K562 (cell line): ENCODE measurements around the gene NOP14. TPM values are rescaled to one million over a fixed set of nuclear protein-coding genes. Genes with fewer than 3 reads are reported as not detected.

Experiments used
- E2F5 ChIP-seq: sonication (generic); formaldehyde crosslinking; IDR thresholded peaks from 2 replicates; pipeline ENCODE4 v1.8.0; 2022; ENCODE audit warnings: mild to moderate bottlenecking, missing genetic modification reagents
- KDM5B ChIP-seq: fragments of 200-600 bp; sonication (generic); IDR thresholded peaks from 2 replicates; pipeline ENCODE4 v1.6.1; 2012; ENCODE audit warnings: low read depth, mild to moderate bottlenecking, moderate library complexity, low read length, control low read depth, inconsistent platforms; ENCODE audit not compliant: insufficient replicate concordance
- NCOA6 ChIP-seq: fragments of 450-650 bp; IDR thresholded peaks from 2 replicates; pipeline ENCODE4 v1.6.1; 2017; ENCODE audit warnings: mild to moderate bottlenecking
- REST ChIP-seq, 2 experiments: fragments of 450-650 bp; formaldehyde crosslinking in 1 of 2; IDR thresholded peaks; 2 replicates each; pipeline versions ENCODE4 v1.4.0 to v1.6.1; 2014 to 2020; ENCODE audit warnings: mild to moderate bottlenecking in 2 of 2, borderline replicate concordance in 1 of 2, low read depth in 1 of 2
- SETDB1 ChIP-seq: IDR thresholded peaks from one replicate; pipeline ENCODE4 v1.6.1; 2012; ENCODE audit warnings: low read length, control low read depth, inconsistent platforms
- TCFL5 ChIP-seq: fragments of 250-450 bp; sonication (Bioruptor Pico); conservative IDR thresholded peaks from 2 replicates; pipeline ENCODE4 v1.6.1; 2021; ENCODE audit warnings: mild to moderate bottlenecking, moderate library complexity, matching md5 sums
- ZBTB1 ChIP-seq: sonication (generic); formaldehyde crosslinking; IDR thresholded peaks from 2 replicates; pipeline ENCODE4 v1.8.1; 2023; ENCODE audit warnings: missing genetic modification reagents, low read depth, mild to moderate bottlenecking, borderline replicate concordance
- ZNF780A ChIP-seq: fragments of 250-450 bp; sonication (Bioruptor Pico); IDR thresholded peaks from 2 replicates; pipeline ENCODE4 v1.5.0; 2021; ENCODE audit warnings: mild to moderate bottlenecking
- ZNF785 ChIP-seq: fragments of 250-450 bp; sonication (Bioruptor Pico); IDR thresholded peaks from 2 replicates; pipeline ENCODE4 v1.4.0; 2020; ENCODE audit warnings: mild to moderate bottlenecking
- polyA plus RNA-seq, 8 experiments: library from polyadenylated mRNA; depleted of rRNA in 4 of 8; stranded (reverse) in 5 of 8; unstranded in 3 of 8; fragments of >200 nt; fragmentation: Nextera tagmentation in 2 of 8; fragmentation: Illumina TruSeq in 1 of 8; extraction: Ambion mirVana in 2 of 8; extraction: Trizol in 1 of 8; gene quantifications; 2 replicates each; pipeline versions ENCODE4 v1.2.1 to v1.2.3, GENCODE V29; 2011 to 2014; ENCODE audit warnings: inconsistent platforms in 1 of 8, missing spikeins in 1 of 8
- total RNA-seq, 7 experiments: library from RNA; depleted of rRNA in 6 of 7; stranded (reverse); fragments of >200 nt in 6 of 7; fragmentation: Illumina TruSeq in 2 of 7; extraction: Trizol in 2 of 7; gene quantifications; 2 replicates each; pipeline versions ENCODE4 v1.2.1 to v1.2.3, GENCODE V29; 2011 to 2021; ENCODE audit warnings: low replicate concordance in 1 of 7

The NOP14 gene
- total and polyA plus RNA-seq, 9 of the 15 experiments (the other 6 are each of a cell fraction or from before 2014, with no cell fraction given): 12.7 to 76.0 (median 50.9) TPM

- no peak for TF ChIP-seq REST (IDR thresholded peaks at IDR 0.05; ENCODE audit: borderline replicate concordance)
- TF ChIP-seq REST (CRISPR knock-in tag; IDR thresholded peaks at IDR 0.05; ENCODE audit: low read depth): no peak
- TF ChIP-seq ZBTB1 (CRISPR knock-in tag): no peak
- TF ChIP-seq ZNF785 (CRISPR knock-in tag): no peak
- TF ChIP-seq KDM5B: no peak
- TF ChIP-seq NCOA6: no peak
- no peak for TF ChIP-seq ZNF780A (CRISPR knock-in tag)
- no peak for TF ChIP-seq TCFL5 (CRISPR knock-in tag)
- TF ChIP-seq E2F5 (CRISPR knock-in tag): no peak
- TF ChIP-seq SETDB1: no peak
- TF ChIP-seq, all 486 proteins: peak for 0
Observed at GRCh38 chr4:2907706-2908293, 55.4 kb downstream of the NOP14 start (continued).
